Measurements from ENCODE around the gene YIPF3. TPM values are rescaled to one million over a fixed set of nuclear protein-coding genes. Genes with fewer than 3 reads are reported as not detected.
"Not testable (repeated sequence)": the region's sequence is repeated elsewhere in the genome, so short reads cannot be mapped to it uniquely, and the experiment has no call there.

Gene YIPF3
- 100 to 1,000 TPM in 1 of 3 donors, 10 to 100 TPM in 2; 54.0 to 117 (median 97.3) TPM for polyA plus RNA-seq

DNA sequence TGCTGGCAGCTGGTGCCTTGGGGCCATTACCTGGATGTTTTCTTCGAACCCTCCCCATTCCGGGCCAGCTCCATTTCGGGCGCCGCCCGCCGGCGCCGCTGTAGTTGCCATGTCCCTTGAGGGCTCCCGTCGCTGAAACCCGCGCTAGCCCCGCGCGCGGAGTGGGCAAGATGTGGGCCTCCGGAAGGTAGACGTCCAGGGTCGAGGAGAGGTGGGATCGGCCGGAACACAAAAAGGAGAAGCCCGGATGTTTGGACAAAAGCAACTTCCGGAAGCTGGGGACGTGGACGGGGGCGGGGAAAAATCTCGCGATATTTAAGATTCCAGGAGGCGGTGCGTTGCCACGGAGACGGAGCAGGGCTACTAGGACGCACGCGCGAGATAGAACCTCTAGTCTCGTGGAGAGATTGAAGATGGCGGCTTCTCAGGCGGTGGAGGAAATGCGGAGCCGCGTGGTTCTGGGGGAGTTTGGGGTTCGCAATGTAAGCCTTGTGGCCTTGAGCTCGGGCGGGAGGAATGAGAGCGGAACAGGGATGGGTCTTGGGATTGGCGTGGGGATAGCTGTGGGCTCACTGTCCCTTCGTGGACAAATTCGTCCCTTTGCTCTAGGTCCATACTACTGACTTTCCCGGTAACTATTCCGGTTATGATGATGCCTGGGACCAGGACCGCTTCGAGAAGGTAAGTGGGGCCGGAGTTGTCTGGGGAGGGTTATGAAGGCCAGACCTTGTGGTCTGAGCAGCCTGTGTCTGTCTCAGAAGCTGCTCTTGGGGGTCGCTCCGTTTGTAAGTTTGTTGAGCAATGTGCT is at the start of gene YIPF3, which contains the start of gene POLR1C:
Gene YIPF3 (minus strand): TSS at position 230 of the 808 bp plus-strand sequence. CDS start 119 bp downstream, at position 111.
Gene POLR1C (plus strand): TSS at position 393 of the 808 bp plus-strand sequence. CDS start 21 bp downstream, at position 414.
- 0% methylated on average over 57 of the region's 57 CpGs for WGBS, 3 donors
- no peak within 1 kb of the TSS for H3K27ac ChIP-seq (ENCODE audit: low read depth, low read length)

DNA sequence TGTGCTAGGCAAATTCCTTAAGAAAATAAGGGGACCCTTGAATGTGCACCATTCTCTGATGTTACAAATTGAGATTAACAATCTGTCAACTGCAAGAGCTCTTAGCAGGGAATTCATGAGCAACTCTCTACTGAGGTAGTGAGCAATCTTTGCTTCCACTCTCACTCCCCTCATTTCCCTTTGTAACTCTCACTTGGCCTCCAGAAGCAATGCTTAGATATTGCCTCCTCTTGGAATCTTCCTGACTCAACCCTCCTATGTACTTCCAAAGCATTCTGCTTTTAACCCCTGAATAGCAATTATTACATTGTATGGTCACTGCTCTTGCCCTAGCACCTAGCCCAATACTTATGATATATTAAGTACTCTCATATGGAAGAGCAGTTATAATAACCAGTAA is 42.6 kb upstream of the YIPF3 start:
- no peak overlapping the region for H3K27ac ChIP-seq (ENCODE audit: low read depth, low read length)

DNA sequence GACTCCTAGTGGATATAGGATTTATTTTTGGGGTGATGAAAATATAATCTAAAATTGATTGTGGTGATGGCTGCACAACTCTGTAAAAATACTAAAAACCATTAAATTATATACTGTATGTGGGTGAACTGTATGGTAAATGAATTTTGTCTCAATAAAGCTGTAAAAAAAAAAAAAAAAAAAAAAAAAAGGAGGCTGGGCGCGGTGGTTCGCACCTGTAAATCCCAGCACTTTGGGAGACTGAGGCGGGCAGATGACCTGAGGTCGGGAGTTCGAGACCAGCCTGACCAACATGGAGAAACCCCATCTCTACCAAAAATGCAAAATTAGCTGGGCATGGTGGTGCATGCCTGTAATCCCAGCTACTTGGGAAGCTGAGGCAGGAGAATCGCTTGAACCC is 40.9 kb upstream of the YIPF3 start:
- H3K27ac ChIP-seq (ENCODE audit: low read depth, low read length): not testable (repeated sequence)
- WGBS, 3 donors: 95 to 96% (median 96%) methylated on average over 7 of the region's 7 CpGs

DNA sequence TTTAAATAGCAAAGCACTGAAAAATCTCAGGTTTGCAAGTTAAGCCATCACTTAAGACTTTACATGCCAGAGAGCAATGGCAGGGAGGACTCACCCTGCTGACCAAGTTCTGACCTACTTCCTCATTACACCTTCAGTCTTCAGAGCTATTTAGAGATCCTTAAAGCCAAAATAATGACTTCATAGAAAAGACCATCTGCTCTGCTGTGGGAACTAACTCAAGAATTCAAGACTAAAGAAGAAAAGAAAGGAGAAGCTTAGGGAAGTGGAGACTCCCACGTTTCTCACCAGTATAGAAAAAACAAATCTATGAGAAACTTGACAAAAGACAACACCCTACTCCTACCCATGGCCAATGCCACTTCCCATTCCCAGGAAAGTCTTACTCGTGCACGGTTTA is 30.5 kb upstream of the YIPF3 start:
- 80 to 95% (median 85%) methylated on average over 3 of the region's 3 CpGs for WGBS, 3 donors
- no peak overlapping the region for H3K27ac ChIP-seq (ENCODE audit: low read depth, low read length)

DNA sequence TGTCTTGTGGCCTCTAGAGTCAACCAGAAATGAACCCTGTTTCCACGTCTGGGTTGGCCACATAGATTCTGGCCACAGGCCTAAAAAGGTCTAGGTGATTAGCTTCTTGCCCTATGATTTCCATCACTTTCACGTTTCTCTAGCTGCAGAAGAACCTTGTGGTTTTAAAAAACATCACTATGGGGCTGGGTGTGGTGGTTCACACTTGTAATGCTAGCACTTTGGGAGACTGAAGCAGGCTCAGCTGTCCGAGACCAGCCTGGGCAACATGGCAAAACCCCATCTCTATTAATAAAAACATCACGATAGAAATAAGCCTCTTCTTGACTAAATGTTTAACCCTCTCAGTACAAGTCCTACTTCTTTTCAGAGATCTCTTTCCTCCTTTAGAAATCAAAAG is 27.7 kb upstream of the YIPF3 start:
- H3K27ac ChIP-seq (ENCODE audit: low read depth, low read length): no peak overlapping the region
- 69 to 74% (median 74%) methylated on average over 4 of the region's 4 CpGs for WGBS, 3 donors

DNA sequence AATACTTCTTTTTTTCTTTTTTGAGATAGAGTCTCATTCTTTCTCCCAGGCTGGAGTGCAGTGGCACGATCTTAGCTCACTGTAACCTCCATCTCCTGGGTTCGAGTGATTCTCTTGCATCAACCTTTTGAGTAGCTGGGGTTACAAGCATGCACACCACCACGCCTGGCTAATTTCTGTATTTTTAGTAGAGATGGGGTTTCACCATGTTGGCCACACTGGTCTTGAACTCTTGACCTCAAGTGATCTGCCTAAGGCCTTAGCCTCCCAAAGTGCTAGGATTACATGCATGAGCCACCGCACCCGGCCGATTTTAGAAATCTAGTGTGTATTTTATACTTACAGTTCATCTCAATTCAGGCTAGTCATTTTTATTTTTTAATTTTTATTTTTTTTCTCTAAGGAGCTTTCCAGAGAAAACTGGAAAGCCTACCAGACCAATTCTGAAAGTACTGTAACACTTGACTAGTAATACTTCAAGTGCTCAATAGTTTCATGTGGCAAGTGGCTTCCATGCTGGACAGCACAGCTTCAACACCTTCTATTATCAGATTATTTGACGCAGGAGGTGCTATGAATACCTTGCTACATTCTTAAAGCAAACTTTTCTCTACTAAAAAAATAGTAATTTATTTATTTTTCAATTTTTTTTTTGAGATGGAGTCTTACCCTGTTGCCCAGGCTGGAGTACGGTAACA is 25.2 kb upstream of the YIPF3 start:
- H3K27ac ChIP-seq (ENCODE audit: low read depth, low read length): no peak overlapping the region
- 93 to 95% (median 95%) methylated on average over 8 of the region's 8 CpGs for WGBS, 3 donors

DNA sequence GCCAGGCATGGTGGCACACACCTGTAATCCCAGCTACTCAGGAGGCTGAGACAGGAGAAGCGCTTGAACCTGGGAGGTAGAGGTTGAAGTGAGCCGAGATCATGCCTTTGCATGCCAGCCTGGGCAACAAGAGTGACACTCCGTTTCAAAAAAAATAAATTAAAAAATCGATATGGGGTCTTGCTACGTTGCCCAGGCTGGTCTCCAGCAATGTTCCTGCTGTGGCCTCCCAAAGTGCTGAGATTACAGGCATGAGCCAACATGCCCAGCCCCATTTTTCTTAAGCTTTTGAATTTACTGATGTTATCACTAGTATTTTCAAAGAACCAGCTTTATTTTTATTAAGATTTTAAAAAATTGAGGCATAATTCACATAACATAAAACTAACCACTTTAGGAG is 23.8 kb upstream of the YIPF3 start:
- H3K27ac ChIP-seq (ENCODE audit: low read depth, low read length): no peak overlapping the region
- 94 to 97% (median 96%) methylated on average over 5 of the region's 5 CpGs for WGBS, 3 donors

DNA sequence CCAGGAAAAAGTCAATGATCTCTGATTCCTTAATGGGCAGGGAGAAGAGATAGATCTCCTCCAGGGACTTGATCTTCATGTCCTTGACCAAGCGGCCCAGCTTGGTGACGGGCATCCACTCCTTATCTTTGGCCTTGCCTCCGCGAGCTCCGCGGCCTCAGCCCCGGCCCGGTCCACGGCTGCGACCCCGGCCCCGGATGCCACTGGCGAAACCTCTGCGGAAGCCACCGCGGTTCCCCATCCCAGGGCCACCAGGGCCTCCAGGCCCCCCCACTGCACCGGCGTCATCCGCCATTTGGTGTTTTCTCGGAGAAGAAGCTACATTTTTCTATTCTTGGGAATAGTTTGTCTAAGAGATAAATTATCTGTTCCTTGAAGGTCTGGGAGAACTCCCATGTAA is 22.7 kb upstream of the YIPF3 start:
- WGBS, 3 donors: 96 to 98% (median 98%) methylated on average over 20 of the region's 20 CpGs
- not testable (repeated sequence) for H3K27ac ChIP-seq (ENCODE audit: low read depth, low read length)

DNA sequence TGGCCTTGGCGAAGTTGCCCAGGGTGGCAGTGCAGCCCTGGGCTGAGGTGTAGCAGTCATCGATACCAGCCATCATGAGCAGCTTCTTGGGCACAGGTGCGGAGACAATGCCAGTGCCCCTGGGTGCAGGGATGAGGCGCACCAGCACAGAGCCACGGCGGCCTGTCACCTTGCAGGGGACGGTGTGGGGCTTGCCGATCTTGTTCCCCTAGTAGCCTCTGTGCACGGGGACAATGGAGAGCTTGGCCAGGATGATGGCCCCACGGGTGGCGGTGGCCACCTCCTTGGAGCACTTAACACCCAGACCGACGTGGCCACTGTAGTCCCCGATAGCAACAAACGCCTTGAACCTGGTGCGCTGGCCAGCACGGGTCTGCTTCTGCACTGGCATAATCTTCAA is 22.3 kb upstream of the YIPF3 start:
- 95 to 97% (median 97%) methylated on average over 13 to 15 of the region's 17 CpGs for WGBS, 3 donors
- not testable (repeated sequence) for H3K27ac ChIP-seq (ENCODE audit: low read depth, low read length)

DNA sequence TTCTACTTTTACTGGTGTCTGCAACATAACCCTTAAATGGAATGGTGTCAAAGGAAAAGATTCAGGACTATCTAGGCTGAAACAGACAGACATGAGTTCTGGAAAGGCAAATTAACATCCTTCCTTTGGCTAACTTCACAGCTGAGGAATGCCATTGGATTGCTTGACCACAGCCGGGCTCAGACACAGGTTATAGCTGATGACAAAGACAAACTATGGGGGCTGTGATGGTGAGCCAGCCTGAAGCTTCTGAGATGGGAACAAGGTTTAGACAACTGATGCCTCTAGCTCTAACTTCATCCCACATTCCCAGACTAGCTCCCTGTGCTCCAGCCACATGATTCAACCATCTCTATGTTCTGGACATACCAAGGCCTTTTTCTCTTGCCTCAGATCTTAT is 15.5 kb upstream of the YIPF3 start:
- no peak overlapping the region for H3K27ac ChIP-seq (ENCODE audit: low read depth, low read length)
- WGBS, 3 donors: 88 to 92% (median 89%) methylated on average over 1 of the region's 1 CpG

DNA sequence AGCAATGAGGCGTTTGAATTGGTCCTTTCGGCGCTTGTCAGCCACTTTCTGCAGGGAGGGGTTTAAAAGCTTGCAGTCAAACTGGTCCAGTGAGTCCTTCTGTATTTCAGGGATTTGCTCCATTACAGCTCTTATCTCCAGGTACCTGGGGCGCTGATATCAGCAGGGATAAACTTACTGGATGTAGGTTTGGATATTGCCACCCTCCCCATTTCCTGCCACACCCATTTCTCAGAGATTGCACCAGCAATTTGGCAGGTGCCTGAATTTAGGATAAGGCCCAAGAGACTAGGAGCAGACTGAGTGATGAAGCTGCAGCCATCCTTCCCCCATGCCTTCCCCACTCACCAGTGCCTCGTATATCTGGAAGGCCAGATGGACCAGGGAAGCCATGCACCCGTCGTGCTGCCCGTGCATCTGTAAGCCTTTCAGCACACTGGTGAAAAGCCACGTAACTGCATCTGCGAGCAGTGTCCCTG is 7.8 kb upstream of the YIPF3 start:
- H3K27ac ChIP-seq (ENCODE audit: low read depth, low read length): no peak overlapping the region

DNA sequence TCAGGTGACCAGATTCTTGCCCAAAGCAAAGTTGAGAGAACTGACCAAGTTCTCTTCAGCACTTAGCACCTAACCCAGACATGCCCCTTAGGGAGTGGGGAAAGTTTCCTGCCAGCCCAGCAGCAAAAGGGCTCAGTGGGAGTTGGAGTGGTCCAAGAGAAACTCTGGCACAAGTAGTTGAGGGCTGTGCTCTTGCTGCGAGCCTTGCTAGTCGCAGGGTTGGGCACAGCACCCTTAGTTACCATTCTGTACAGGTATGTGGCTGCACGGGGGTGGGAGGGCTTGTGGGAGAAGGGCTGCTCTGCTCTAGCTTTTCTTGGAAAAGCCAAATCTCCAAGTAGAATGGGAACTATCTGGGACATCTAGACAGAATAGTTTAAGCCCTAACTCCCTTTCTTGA is 6.6 kb upstream of the YIPF3 start:
- 81 to 88% (median 86%) methylated on average over 3 of the region's 3 CpGs for WGBS, 3 donors
- no peak overlapping the region for H3K27ac ChIP-seq (ENCODE audit: low read depth, low read length)

More for the DNA sequence above, 7.8 kb upstream of the YIPF3 start:
- WGBS, 3 donors: 83 to 86% (median 85%) methylated on average over 10 of the region's 10 CpGs

DNA sequence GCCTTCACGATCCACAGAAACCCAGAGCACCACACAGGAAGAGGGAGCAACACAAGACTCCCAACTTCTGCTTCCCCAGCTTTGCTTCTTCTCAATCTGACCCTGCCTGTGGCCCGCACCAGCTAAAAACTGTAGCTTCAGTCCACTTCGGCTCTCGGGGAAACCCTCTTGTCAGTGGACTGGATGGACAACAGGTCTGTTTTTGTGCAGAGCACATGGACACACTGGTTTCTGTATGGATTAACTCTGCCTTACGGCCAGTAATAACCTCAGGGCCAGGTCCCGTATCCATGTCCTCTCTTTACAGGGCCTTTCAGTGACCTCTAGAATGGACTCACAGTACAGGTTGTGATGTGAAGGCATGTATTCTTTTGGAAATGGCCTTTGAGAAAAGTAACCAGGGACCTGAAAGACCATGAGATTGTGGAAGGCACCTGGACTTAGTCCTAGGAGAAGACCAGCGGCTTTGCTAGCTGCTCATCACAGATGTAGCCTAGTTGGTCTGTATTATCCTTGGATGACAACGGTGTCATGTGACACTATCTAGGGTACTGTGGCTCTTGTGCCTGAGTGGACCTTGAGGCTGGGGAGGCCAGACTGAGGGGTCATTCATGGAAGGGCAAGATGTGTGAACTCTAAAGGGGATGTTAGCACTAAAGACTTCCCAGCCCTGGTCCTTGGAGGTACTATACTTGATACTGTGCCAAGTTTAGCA is 6.0 kb upstream of the YIPF3 start:
- no peak overlapping the region for H3K27ac ChIP-seq (ENCODE audit: low read depth, low read length)
- 85 to 92% (median 86%) methylated on average over 8 of the region's 8 CpGs for WGBS, 3 donors

DNA sequence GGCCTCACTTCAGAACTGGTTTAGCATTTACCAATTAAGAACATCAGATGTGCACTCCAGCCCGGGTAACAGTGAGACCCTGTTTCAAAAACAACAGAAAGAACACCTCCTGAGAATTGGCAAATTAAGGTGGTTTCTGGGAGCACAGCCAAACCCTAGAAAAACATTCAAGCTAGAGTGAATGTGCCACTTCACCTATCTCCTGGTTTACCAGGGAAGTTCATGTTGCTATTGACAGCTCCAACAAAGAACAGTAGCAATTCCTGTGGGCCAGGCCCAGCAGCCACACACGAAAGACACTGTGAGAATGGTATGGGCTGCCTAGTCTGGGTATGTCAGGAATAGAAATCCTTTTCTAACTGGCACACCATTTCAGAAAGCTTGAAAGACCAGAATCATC is 5.1 kb upstream of the YIPF3 start:
- H3K27ac ChIP-seq (ENCODE audit: low read depth, low read length): no peak overlapping the region
- WGBS, 3 donors: 74 to 83% (median 81%) methylated on average over 2 of the region's 2 CpGs

DNA sequence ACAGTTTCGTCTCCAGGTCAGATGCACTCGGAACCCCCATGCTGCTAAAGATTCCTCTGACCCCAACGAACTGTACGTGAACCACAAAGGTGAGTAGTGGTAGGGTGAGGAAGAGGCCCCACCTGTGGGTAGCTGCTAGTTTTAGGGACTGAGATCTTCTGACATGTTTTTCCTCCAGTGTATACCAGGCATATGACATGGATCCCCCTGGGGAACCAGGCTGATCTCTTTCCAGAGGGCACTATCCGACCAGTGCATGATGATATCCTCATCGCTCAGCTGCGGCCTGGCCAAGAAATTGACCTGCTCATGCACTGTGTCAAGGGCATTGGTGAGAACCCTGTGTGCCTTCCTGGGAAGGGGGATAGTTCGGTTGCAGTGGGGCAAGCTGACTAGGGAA is 3.4 kb upstream of the YIPF3 start:
- H3K27ac ChIP-seq (ENCODE audit: low read depth, low read length): no peak overlapping the region
- WGBS, 3 donors: 85 to 92% (median 90%) methylated on average over 8 of the region's 8 CpGs

DNA sequence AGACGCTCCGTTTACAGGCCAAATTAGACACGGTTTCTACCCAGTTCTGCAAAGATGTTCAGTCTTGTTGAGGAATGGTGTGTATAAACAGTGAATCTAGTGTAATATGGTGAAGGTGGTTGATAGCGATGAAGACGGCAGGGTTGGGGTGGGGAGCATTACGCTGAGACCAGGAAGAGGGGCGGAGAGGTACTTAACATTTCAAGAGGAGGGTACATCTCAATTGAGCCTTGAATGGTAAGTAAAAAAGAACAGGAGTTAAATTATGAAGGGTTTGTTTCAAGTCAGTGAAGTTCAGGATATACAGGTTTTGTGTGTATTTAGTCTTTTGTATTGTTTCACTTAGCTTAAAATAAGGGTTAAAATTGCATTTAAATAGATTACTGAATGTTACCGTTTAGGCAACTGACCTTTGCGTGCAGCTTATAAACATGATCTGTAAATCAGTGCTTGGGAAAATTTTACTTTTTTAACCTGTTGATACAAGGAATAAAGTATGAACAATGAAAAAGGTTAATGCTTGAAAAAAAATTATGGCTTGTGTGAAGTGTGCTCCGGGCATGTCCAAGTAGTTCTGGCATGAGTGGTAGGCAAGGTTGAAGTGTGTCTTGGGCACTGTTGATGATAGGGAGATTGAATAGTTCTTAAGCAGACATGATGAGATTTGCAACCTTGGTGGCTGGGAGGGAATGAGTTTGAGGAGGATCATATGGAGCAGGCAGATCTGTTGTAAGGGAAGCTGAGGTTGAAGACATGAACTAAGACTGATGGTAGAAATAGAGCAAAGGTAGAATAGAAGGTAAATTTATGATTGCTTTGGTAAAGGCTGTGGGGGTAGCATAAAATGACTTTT is 1.0 kb upstream of the YIPF3 start:
- H3K27ac ChIP-seq (ENCODE audit: low read depth, low read length): no peak overlapping the region
- WGBS, 3 donors: 3 to 5% (median 5%) methylated on average over 10 of the region's 10 CpGs

DNA sequence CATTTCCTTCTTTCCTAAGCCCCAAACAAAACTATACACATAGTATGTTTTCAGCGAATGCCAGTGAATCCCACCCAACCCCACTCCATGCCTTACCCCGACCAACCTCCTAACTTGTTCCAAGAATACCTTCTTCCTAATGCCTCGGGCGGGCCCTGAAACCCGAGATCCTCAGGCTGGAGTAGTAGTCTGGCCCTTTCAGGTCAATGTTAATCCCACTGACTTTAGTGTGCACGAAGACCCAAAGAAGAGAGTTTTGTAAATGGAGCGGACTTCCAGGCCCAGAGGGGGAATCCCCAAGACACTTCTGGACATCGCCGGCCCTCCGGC is 394 bp downstream of the YIPF3 start:
- WGBS, 3 donors: 1% methylated on average over 10 of the region's 10 CpGs
- no peak overlapping the region for H3K27ac ChIP-seq (ENCODE audit: low read depth, low read length)

DNA sequence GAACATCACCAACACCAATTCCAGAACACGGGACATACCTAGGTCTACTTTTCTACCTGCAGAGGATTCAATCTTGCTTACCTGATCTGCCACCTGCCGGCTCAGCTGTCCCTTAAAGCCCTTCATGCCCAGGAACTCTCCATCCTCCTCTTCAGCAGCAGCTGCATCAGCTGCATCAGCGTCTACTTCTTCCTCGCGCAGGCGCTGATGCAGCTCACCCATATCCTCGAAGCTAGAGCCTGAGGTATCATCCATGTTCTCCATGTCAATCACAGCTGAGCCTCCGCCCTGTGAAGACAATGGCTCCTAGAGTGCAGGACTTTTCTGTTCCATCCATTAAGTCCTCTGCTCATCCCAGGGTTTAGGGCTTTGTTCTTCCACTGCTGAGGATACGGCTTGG is 918 bp downstream of the YIPF3 start:
- H3K27ac ChIP-seq (ENCODE audit: low read depth, low read length): no peak overlapping the region
- 51 to 73% (median 71%) methylated on average over 9 of the region's 9 CpGs for WGBS, 3 donors

Measured in adipose tissue (tissue), 3 donors.